ENCODE measurements around the gene TMEM98.
"Not testable (repeated sequence)": the region's sequence is repeated elsewhere in the genome, so short reads cannot be mapped to it uniquely, and the experiment has no call there.

Gene TMEM98

GRCh38 chr17:32980230-32980629 is 52.3 kb downstream of the TMEM98 start:
- no peak for DNase-seq (ENCODE audit: low spot score)

- not testable (repeated sequence) for DNase-seq (ENCODE audit: low spot score)
Measured at GRCh38 chr17:32981611-32982010, 53.7 kb downstream of the TMEM98 start.

- DNase-seq (ENCODE audit: low spot score): no peak
Measured at GRCh38 chr17:32985050-32985756, 57.2 kb downstream of the TMEM98 start.

GRCh38 chr17:32987453-32987805 is 59.5 kb downstream of the TMEM98 start:
- not testable (repeated sequence) for DNase-seq (ENCODE audit: low spot score)

- DNase-seq (ENCODE audit: low spot score): not testable (repeated sequence)
Measured at GRCh38 chr17:32987868-32988267, 59.9 kb downstream of the TMEM98 start.

- DNase-seq (ENCODE audit: low spot score): no peak
Measured at GRCh38 chr17:32988481-32989101, 60.6 kb downstream of the TMEM98 start.

GRCh38 chr17:32992321-32993033 is 64.5 kb downstream of the TMEM98 start:
- peak; percentile 18 for DNase-seq (ENCODE audit: low spot score)

GRCh38 chr17:32993977-32994376 is 66.0 kb downstream of the TMEM98 start:
- peak; percentile 3 for DNase-seq (ENCODE audit: low spot score)

All from AG20443 (cell line).